GM21360 (cell line): ENCODE measurements around the gene SULT2B1.
"Not testable (repeated sequence)": the region's sequence is repeated elsewhere in the genome, so short reads cannot be mapped to it uniquely, and the experiment has no call there.

Experiments used
- ATAC-seq: cut with Tn5 transposase; IDR thresholded peaks from one replicate; pipeline ENCODE4 v1.9.1; 2021; ENCODE audit warnings: mild to moderate bottlenecking, moderate library complexity; ENCODE audit not compliant: unreplicated experiment

Gene SULT2B1

GRCh38 chr19:48524732-48525131 is 27.2 kb upstream of the SULT2B1 start:
- no peak for ATAC-seq

- ATAC-seq, result no peak
Observed at GRCh38 chr19:48529156-48529555, 22.8 kb upstream of the SULT2B1 start.

DNA sequence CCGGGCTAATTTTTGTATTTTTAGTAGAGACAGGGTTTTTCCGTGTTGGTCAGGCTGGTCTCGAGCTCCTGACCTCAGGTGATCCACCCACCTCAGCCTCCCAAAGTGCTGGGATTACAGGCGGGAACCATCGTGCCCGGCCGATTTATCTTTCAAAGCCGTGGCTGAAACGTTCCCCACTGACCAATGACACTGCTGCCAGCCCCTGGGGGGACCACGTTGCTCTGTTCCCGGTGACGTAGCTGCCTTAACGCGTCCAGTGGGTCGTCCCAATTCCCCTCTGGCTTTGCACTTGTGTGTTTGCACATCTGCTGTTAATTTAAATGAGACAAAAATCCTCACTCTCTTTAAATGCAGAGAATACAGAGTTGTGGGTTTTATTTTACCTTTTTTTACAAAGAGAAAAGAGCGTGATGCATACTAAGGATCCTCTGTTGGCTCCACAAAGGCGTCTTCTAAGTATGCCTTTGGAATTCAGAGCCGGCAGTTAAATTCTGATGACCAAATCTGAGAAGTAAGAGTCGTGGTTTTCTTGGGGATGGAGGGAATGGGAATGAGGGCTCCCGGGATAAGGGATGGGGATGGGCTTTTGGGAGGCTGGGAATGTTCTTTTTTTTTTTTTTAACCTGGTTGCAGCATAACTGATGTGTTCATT is 21.8 kb upstream of the SULT2B1 start:
- no peak for ATAC-seq

- no peak for ATAC-seq
Observed at GRCh38 chr19:48530770-48531169, 21.2 kb upstream of the SULT2B1 start.

DNA sequence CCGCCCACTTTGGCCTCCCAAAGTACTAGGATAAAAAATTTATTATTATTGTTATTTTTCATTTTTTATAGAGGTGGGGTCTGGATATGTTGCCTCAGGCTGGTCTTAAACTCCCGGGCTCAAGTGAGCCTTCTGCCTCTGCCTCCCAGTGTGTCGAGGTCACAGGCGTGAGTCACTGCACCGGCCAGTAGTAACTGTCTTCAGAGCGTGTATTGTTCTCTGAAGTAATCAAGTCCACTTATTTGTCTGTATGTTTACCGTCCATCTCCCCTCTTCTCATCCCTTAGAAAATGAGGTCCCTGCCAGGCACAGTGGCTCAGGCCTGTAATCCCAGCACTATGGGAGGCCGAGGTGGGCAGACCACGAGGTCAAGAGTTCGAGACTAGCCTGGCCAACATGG is 18.2 kb upstream of the SULT2B1 start:
- ATAC-seq, result no peak

DNA sequence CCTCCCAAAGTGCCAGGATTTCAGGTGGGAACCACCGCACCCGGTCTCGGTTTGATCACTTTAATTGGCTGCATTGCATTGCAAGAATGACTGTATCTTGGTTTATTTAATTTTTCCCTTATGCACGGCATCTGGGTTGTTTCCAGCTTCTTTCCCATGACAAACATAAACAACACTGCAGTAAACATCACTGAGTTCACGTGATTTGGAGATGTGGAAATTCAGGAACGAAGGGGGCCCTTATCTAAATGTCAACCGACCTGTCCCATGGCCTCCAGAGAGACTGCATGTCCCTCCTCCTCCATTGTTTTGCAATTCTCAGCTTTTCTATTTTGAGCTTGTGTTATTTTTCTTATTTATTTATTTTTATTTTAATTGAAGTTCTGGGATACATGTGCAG is 14.4 kb upstream of the SULT2B1 start:
- ATAC-seq, result no peak

- ATAC-seq, result not testable (repeated sequence)
Observed at GRCh38 chr19:48538057-48538456, 13.9 kb upstream of the SULT2B1 start.

DNA sequence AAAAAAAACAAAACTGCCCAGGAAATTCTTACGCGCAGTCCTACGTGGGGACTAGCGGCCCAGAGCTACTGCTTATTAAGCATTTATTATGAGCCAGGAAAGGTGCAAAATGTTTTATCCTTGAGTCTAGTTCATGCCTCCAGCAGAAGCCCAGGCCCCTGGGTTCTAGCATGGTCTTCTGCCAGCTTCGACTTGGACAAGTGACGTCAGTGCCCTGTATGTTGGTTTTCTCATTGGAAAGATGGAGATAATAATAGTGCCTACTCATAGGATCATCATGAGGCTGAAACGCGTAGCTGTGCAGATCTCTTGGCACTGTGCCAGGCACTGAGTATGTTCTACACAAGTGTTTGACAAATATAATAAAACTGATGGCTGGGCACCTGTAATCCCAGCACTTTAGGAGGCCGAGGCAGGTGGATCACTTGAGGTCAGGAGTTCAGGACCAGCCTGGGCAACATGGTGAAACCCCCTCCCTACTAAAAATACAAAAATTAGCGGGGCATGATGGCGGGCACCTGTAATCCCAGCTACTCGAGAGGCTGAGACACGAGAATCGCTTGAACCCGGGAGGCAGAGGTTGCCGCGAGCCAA is 12.4 kb upstream of the SULT2B1 start:
- ATAC-seq, result no peak

- no peak for ATAC-seq
Observed at GRCh38 chr19:48540110-48540509, 11.9 kb upstream of the SULT2B1 start.

DNA sequence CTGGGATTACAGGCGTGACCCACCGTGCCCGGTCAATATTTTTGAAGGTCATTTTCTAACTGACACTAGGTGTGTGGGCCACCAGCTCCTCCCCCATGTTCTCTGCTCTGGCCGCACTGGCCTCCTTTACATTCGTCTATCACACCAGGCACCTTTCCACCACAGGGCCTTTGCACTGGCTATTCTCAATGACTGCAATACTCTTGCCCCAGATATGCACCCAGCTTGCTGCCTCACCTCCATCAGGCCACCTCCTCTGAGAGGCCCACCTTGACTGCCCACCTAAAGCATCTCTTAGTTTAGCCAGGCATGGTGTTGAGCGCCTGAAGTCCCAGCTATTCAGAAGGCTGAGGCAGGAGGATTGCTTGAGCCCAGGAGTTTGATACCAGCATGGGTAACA is 10.2 kb upstream of the SULT2B1 start:
- no peak for ATAC-seq

DNA sequence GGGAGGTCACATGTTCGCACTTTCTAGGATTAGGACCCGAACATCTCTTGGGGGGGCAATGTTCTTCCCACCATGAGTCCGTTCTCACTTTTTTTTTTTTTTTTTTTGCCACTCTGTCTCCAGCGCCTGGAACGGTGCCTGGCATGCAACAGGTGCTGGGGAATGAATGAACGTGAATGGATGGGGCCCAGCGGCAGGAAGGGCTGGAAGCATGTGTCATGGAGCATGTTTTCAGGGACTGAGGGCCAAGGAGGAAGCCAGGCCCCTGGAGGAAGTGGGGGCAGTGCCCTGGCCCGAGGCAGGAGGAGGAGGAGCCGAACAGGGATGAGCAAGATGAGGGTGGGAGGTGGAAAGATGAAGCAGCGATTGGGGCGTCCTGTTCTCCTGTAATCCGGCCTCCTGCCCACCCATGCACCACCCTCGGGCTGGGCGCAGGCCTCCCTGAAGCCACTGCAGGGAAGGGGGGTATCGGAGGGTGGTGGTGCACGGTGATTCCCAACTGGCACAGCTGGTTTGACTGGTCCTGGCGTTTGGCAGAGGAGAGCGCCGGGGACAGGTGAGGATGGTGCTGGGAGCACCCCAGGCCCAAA is 8.8 kb upstream of the SULT2B1 start:
- ATAC-seq, result no peak

- ATAC-seq, result no peak
Observed at GRCh38 chr19:48544856-48545750, 6.9 kb upstream of the SULT2B1 start.

DNA sequence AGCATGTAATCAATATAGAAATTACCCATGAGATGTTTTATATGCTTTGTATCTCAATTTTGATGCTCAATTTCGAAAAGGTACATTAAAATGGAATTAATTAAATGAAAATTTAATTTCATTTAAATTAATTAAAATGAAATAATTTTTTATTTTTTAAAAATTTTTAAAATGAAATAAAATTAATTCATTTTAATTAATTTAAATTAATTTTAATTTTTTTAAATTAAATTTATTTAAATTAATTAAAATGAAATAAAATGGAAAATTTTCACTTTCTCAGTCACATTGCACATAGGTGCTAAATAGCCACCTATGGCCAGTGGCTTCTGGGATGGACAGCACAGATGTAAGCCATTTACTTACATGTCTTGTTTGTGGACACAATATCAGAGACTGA is 4.2 kb upstream of the SULT2B1 start:
- ATAC-seq, result no peak

- ATAC-seq, result no peak
Observed at GRCh38 chr19:48548253-48548911, 3.6 kb upstream of the SULT2B1 start.

DNA sequence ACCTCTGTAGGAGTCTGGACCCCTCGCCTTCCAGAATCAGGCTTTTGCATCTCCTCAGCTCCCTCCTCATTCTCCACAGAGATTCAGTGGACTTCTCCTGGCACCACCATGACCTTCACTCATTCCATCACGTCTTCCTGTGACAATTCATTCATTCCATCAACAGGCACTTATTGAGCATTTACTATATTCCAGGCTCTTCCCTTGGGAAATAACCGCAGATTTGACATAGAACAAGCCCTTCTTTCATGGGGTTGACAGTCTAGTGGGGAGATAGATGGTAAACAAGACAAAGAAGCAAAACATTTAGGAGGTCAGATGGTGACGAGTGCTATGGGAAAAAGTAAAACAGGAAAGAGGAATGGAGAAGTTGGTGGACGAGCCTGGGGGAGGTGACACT is 2.6 kb upstream of the SULT2B1 start:
- no peak for ATAC-seq

- ATAC-seq, result no peak
Observed at GRCh38 chr19:48552406-48553322, 692 bp downstream of the SULT2B1 start.

GRCh38 chr19:48553676-48554384 is 1.9 kb downstream of the SULT2B1 start:
- ATAC-seq, result no peak

- ATAC-seq, result no peak
Observed at GRCh38 chr19:48554385-48555091, 2.6 kb downstream of the SULT2B1 start.

- no peak for ATAC-seq
Observed at GRCh38 chr19:48556163-48556562, 4.2 kb downstream of the SULT2B1 start.
